ENCODE measurements around the gene PARS2. TPM values are rescaled to one million over a fixed set of nuclear protein-coding genes. Genes with fewer than 3 reads are reported as not detected.

The PARS2 gene
- total RNA-seq, 1 experiment from 2014 or later, result 9.6 TPM

DNA sequence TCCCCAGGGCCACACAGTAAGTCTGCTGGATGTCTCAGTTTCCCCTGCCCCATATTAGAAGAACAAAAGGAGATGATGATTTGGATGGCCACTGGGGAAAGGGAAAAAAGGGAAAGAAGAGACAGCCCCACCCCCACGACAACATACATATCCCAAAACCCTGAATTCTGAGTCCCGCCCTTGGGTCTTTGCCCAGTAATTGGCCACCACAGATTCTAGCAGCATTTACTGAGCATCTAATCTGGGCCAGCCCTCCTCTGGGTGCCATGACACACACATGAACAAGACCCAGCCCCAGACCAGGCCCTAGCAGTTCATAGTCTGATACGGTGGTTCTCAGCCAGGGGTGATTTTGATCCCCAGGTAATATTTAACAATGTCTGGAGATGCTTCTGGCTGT is 53.9 kb downstream of the PARS2 start:
- peaks cover 26% of the 10 kb centered on the region for H3K27me3 ChIP-seq (ENCODE audit: insufficient read depth, low read length)
- BruUV-seq (replicated peaks), result no TSS peak
- intact Hi-C loops (cut with micrococcal nuclease), result no loop called here
- H3K9ac ChIP-seq (ENCODE audit: low read length), result no peak overlapping the region
- H2AFZ ChIP-seq (ENCODE audit: low read depth, low read length, poor library complexity, severe bottlenecking), result no peak overlapping the region
- H3K9me3 ChIP-seq (ENCODE audit: control insufficient read depth in 1 of 2, insufficient read depth in 1 of 2, low read depth in 1 of 2, low read length in 2 of 2), result no peaks in the 10 kb centered on the region
- H3K4me2 ChIP-seq (ENCODE audit: low read length), result no peak overlapping the region
- H3K9me2 ChIP-seq (ENCODE audit: insufficient read depth), result no peaks in the 10 kb centered on the region
- no peaks in the 10 kb centered on the region for H3K36me3 ChIP-seq (ENCODE audit: control insufficient read depth in 1 of 2, insufficient read depth in 2 of 2, low read length in 2 of 2)
- CTCF ChIA-PET, result no interaction called here
- RAD21 ChIA-PET (ENCODE audit: low non-redundant PET in 1 of 2, low total read pairs in 2 of 2, uncharacterized antibody in 2 of 2, unreplicated experiment in 2 of 2), result no interaction called here
- H3K27ac ChIP-seq (ENCODE audit: low read depth, low read length), result no peak overlapping the region
- TF ChIP-seq EZH2phosphoT487 (IDR thresholded peaks at IDR 0.05; ENCODE audit: borderline replicate concordance) (no peak), POLR2A (IDR thresholded peaks at IDR 0.05; ENCODE audit: borderline replicate concordance, extremely low read depth, insufficient read depth, insufficient read length) (no peak), SP1 (IDR thresholded peaks at IDR 0.05; ENCODE audit: low read depth) (no peak), ZFX (IDR thresholded peaks at IDR 0.05) (no peak), EGR1 (IDR thresholded peaks at IDR 0.05; ENCODE audit: low read depth) (no peak)
- TF ChIP-seq, protein P1, sequence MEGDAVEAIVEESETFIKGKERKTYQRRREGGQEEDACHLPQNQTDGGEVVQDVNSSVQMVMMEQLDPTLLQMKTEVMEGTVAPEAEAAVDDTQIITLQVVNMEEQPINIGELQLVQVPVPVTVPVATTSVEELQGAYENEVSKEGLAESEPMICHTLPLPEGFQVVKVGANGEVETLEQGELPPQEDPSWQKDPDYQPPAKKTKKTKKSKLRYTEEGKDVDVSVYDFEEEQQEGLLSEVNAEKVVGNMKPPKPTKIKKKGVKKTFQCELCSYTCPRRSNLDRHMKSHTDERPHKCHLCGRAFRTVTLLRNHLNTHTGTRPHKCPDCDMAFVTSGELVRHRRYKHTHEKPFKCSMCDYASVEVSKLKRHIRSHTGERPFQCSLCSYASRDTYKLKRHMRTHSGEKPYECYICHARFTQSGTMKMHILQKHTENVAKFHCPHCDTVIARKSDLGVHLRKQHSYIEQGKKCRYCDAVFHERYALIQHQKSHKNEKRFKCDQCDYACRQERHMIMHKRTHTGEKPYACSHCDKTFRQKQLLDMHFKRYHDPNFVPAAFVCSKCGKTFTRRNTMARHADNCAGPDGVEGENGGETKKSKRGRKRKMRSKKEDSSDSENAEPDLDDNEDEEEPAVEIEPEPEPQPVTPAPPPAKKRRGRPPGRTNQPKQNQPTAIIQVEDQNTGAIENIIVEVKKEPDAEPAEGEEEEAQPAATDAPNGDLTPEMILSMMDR (IDR thresholded peaks at IDR 0.05 in 2 of 3, conservative IDR thresholded peaks at IDR 0.05 in 1 of 3; ENCODE audit: borderline replicate concordance in 1 of 3, insufficient read depth in 1 of 3, low read depth in 2 of 3, low read length in 2 of 3), result no peak
- TF ChIP-seq, protein P2, sequence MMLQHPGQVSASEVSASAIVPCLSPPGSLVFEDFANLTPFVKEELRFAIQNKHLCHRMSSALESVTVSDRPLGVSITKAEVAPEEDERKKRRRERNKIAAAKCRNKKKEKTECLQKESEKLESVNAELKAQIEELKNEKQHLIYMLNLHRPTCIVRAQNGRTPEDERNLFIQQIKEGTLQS (IDR thresholded peaks at IDR 0.05), result no peak
- no peaks in the 10 kb centered on the region for H3K79me2 ChIP-seq (ENCODE audit: insufficient read depth, low read length)
- POLR2A ChIA-PET, result no interaction called here
- DNase-seq (ENCODE audit: low read depth, low spot score), result no peak
- H4K20me1 ChIP-seq (ENCODE audit: insufficient read depth), result no peaks in the 10 kb centered on the region
- peaks cover 3 to 4% of the 10 kb centered on the region in 2 experiments; a peak in 3 of 4 replicates for H3K4me1 ChIP-seq (ENCODE audit: control insufficient read depth in 1 of 2, insufficient read depth in 2 of 2, low read length in 2 of 2)
- H3K4me3 ChIP-seq (replicated peaks in 1 of 2; ENCODE audit: low read depth in 1 of 2, low read length in 2 of 2), result no peak overlapping the region
- no peak for ATAC-seq

DNA sequence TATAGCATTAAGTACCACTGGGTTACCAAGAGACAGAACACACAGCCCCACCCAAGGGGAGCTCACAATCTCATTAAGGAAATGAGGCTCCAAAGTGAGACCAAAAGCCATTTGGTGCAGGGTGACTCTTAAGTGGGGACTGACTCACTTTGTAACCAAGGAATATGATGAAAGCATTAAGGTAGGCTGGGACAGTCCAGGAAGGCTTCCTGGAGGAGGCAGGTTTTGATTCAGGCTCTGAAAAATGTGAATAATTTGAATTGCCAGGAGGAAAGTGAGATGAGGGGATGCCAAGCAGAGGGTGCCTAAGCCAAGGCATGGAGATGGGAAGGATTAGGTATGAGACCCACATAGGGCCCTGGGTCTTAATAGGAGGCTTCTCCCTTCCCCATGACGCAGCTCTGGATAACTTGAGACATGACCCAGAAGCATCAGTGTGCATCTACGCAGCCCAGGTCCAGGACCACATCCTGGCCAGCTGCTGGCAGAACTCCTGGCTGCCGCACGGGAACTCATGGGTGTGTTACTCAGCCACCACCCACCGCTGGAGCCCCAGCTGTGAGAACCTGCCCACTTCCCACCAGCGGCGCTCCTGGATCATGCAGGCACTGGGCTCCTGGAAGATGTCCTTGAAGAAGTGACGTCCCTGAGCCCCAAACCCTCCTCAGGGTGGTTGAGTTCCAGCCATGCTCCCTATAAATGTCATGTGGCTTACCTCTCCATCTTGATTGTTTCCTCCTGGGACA is 54.6 kb downstream of the PARS2 start:
- ChIA-PET POLR2A (no interaction called here), RAD21 (ENCODE audit: low non-redundant PET in 1 of 2, low total read pairs in 2 of 2, uncharacterized antibody in 2 of 2, unreplicated experiment in 2 of 2) (no interaction called here), CTCF (no interaction called here)
- Histone ChIP-seq H3K36me3 (ENCODE audit: control insufficient read depth in 1 of 2, insufficient read depth in 2 of 2, low read length in 2 of 2) (no peaks in the 10 kb centered on the region), H3K4me2 (ENCODE audit: low read length) (no peak overlapping the region), H2AFZ (ENCODE audit: low read depth, low read length, poor library complexity, severe bottlenecking) (no peak overlapping the region), H4K20me1 (ENCODE audit: insufficient read depth) (no peaks in the 10 kb centered on the region), H3K4me3 (replicated peaks in 1 of 2; ENCODE audit: low read depth in 1 of 2, low read length in 2 of 2) (no peak overlapping the region), H3K9me3 (ENCODE audit: control insufficient read depth in 1 of 2, insufficient read depth in 1 of 2, low read depth in 1 of 2, low read length in 2 of 2) (no peaks in the 10 kb centered on the region), H3K4me1 (ENCODE audit: control insufficient read depth in 1 of 2, insufficient read depth in 2 of 2, low read length in 2 of 2) (no peaks in the 10 kb centered on the region), H3K79me2 (ENCODE audit: insufficient read depth, low read length) (no peaks in the 10 kb centered on the region), H3K9me2 (ENCODE audit: insufficient read depth) (no peaks in the 10 kb centered on the region), H3K27ac (ENCODE audit: low read depth, low read length) (no peak overlapping the region), H3K27me3 (ENCODE audit: insufficient read depth, low read length) (peaks cover 26% of the 10 kb centered on the region), H3K9ac (ENCODE audit: low read length) (no peak overlapping the region)
- ATAC-seq (no peak), DNase-seq (ENCODE audit: low read depth, low spot score) (no peak)
- intact Hi-C loops (cut with micrococcal nuclease), result no loop called here
- no TSS peak for BruUV-seq (replicated peaks)
- TF ChIP-seq, protein P3, sequence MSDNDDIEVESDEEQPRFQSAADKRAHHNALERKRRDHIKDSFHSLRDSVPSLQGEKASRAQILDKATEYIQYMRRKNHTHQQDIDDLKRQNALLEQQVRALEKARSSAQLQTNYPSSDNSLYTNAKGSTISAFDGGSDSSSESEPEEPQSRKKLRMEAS (IDR thresholded peaks at IDR 0.05), result no peak
- TF ChIP-seq FOSL1 (IDR thresholded peaks at IDR 0.05; ENCODE audit: low read depth), result no peak
- no peak for TF ChIP-seq YY1 (IDR thresholded peaks at IDR 0.05; ENCODE audit: extremely low read depth, insufficient replicate concordance, low read depth, low read length)
- TF ChIP-seq SIN3A (IDR thresholded peaks at IDR 0.05; ENCODE audit: low read depth), result no peak
- TF ChIP-seq, protein P4, sequence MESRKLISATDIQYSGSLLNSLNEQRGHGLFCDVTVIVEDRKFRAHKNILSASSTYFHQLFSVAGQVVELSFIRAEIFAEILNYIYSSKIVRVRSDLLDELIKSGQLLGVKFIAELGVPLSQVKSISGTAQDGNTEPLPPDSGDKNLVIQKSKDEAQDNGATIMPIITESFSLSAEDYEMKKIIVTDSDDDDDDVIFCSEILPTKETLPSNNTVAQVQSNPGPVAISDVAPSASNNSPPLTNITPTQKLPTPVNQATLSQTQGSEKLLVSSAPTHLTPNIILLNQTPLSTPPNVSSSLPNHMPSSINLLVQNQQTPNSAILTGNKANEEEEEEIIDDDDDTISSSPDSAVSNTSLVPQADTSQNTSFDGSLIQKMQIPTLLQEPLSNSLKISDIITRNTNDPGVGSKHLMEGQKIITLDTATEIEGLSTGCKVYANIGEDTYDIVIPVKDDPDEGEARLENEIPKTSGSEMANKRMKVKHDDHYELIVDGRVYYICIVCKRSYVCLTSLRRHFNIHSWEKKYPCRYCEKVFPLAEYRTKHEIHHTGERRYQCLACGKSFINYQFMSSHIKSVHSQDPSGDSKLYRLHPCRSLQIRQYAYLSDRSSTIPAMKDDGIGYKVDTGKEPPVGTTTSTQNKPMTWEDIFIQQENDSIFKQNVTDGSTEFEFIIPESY (IDR thresholded peaks at IDR 0.05; ENCODE audit: extremely low read depth, insufficient replicate concordance, low read length), result no peak
- no peak for TF ChIP-seq EZH2phosphoT487 (IDR thresholded peaks at IDR 0.05; ENCODE audit: borderline replicate concordance)
- TF ChIP-seq POLR2AphosphoS5 (IDR thresholded peaks at IDR 0.05; ENCODE audit: low read depth, low read length), result no peak
